ENCODE results near the gene EME2. TPM values are rescaled to one million over a fixed set of nuclear protein-coding genes. Genes with fewer than 3 reads are reported as not detected.
A peak's percentile ranks its signal among the peaks of the same experiment; 100 is the strongest.

Gene EME2
- total and polyA plus RNA-seq, 10 donors, result 5.1 to 41.3 (median 27.4) TPM

DNA sequence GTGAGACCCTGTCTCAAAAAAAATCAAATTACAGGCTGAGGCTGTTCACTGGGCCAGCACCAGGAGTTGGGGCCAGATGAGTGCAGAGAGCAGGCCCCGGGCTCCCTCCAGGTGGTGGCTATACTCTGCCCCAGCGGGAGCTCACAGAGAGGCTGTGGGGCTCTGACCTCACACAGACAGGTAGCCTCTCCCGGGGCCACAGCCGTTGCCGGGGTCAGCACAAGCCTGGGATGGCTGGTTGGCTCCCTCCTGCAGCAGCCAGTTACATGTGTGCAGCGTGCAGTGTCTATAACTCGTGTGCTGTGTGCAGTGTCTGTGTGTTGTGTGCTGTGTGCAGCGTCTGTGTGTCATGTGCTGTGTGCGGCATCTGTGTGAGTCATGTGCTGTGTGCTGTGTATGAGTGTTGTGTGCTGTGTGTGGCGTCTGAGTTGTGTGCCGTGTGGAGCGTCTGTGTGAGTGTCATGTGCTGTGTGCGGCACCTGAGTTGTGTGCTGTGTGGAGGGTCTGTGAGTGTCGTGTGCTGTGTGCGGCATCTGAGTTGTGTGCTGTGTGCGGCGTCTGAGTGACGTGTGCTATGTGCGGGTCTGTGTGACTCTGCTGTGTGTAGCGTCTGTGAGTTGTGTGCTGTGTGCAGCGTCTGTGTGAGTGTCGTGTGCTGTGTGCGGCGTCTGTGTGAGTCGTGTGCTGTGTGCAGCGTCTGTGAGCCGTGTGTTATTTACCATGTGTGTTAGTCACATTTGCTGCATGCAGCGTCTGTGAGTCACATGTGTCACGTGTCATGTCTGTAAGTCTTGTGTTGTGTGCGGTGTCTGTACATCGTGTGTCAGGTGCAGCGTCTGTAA lies 45.7 kb upstream of the EME2 start:
- 94 to 97% (median 96%) methylated on average over 31 to 32 of the region's 32 CpGs for WGBS, 5 donors
- intact Hi-C loops (cut with DNase I; ENCODE audit: low total_unique reads), result no loop called here
- H3K27ac ChIP-seq, result no peak overlapping the region
- no peaks in the 10 kb centered on the region for H3K27me3 ChIP-seq (replicated peaks in 1 of 7)
- H3K36me3 ChIP-seq, result peaks cover 0 to 78% (median 49%) of the 10 kb centered on the region in 6 donors
- TF ChIP-seq POLR2AphosphoS5 (IDR thresholded peaks at IDR 0.05), result peak in 1 of 3 donors; percentile 17
- TF ChIP-seq POLR2A (IDR thresholded peaks at IDR 0.05), result no peak
- H3K4me3 ChIP-seq, result no peak overlapping the region
- no peak for DNase-seq
- H3K9me3 ChIP-seq, result no peaks in the 10 kb centered on the region
- peaks cover 15 to 60% (median 29%) of the 10 kb centered on the region in 6 donors for H3K4me1 ChIP-seq

DNA sequence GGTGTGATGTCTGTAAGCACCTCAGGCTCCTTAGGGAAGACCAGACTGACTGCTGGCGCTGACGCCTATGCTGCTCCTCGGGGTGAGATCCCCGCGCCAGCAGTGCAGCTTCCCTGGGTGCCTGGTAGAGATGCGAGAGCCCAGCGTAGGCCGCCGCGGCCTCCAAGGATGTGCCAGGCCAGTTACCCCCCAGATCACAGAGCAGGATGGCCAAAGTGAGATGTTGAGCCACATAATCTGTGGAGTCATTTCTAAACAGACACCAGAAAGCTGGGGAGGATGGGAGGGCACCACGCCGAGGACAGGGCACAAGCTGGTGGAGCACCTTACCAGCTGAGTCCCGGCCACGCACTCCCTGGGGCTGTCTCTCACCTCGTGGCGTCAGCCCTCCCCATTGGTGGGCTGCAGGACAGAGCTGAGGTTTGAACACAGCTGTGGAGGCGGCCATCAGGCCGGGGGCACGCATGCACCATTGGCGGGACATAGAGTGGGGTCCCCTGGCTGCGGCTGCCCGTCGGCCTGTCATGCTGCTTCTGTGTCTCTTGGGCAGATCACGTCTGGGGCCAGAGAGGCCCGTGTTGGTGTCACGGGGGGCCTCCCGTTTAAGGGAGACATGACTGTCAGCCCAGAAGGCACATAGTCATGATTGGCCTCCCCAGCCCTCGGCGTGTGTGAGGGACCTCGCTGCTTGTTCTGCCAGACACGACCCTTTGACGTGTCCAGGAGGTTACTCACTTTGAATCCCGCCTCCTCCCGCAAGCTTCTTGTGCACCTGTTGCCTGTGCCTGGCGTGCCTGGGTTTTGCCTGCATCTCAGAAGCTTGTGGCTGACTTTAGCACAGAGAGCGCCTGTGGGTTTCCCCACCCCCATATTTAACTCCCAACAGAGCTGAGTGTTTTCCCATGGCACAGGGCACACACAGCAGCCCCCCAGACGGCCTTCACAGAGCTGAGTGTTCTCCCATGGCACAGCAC lies 44.7 kb upstream of the EME2 start:
- no peak overlapping the region for H3K4me3 ChIP-seq
- H3K27me3 ChIP-seq (replicated peaks in 1 of 7), result no peaks in the 10 kb centered on the region
- intact Hi-C loops (cut with DNase I; ENCODE audit: low total_unique reads), result no loop called here
- H3K4me1 ChIP-seq, result peaks cover 4 to 49% (median 18%) of the 10 kb centered on the region in 6 donors
- no peak overlapping the region for H3K27ac ChIP-seq
- peaks cover 0 to 89% (median 60%) of the 10 kb centered on the region in 6 donors for H3K36me3 ChIP-seq
- DNase-seq, result no peak
- peak in 1 of 3 donors; percentile 25 for TF ChIP-seq POLR2AphosphoS5 (IDR thresholded peaks at IDR 0.05)
- TF ChIP-seq, protein P1, sequence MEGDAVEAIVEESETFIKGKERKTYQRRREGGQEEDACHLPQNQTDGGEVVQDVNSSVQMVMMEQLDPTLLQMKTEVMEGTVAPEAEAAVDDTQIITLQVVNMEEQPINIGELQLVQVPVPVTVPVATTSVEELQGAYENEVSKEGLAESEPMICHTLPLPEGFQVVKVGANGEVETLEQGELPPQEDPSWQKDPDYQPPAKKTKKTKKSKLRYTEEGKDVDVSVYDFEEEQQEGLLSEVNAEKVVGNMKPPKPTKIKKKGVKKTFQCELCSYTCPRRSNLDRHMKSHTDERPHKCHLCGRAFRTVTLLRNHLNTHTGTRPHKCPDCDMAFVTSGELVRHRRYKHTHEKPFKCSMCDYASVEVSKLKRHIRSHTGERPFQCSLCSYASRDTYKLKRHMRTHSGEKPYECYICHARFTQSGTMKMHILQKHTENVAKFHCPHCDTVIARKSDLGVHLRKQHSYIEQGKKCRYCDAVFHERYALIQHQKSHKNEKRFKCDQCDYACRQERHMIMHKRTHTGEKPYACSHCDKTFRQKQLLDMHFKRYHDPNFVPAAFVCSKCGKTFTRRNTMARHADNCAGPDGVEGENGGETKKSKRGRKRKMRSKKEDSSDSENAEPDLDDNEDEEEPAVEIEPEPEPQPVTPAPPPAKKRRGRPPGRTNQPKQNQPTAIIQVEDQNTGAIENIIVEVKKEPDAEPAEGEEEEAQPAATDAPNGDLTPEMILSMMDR (IDR thresholded peaks at IDR 0.05 in 8 of 11, conservative IDR thresholded peaks at IDR 0.05 in 3 of 11), result no peak
- WGBS, 5 donors, result 76 to 95% (median 93%) methylated on average over 9 to 37 of the region's 37 CpGs
- no peaks in the 10 kb centered on the region for H3K9me3 ChIP-seq

DNA sequence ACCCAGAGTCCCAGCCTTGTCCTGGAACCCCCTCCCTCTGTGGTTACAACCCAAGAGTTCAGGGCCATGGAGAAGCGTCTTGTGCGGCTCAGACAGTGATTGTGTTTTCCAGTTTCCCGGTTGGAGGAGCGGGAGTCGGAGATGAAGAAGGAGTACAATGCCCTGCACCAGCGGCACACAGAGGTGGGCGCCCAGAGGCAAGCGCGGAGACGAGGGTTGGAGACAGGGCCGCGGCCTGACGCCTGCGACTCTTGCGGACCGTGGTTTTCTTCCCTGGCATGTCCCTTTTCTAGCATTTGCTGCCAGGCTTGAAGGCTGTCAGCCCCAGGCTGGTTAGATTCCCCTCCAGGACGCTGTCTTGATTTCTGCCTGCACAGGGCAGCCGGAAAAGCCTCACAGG lies 43.6 kb upstream of the EME2 start:
- TF ChIP-seq, protein P1 (IDR thresholded peaks at IDR 0.05 in 8 of 11, conservative IDR thresholded peaks at IDR 0.05 in 3 of 11), result no peak
- TF ChIP-seq POLR2AphosphoS5 (IDR thresholded peaks at IDR 0.05) (peak in 1 of 3 donors; percentile 23), POLR2A (IDR thresholded peaks at IDR 0.05) (no peak)
- no peak for DNase-seq
- H3K27ac ChIP-seq, result no peak overlapping the region

DNA sequence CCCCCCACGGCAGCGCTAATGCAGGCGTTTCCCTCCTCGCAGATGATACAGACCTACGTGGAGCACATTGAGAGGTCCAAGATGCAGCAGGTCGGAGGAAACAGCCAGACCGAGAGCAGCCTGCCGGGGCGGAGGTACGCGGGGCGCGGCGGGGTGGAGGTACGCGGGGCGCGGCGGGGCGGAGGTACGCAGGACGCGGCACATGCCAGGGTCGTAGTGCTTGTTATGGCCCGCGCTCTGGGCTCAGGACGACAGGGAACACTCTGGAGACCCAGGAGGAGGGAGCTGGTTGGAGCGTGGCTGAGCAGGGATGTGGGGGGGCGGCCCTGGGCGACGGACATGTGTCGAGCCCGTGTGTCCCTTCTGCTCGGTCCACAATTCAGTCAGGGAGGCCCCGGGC lies 43.2 kb upstream of the EME2 start:
- no peak for DNase-seq
- Histone ChIP-seq H3K27ac (no peak overlapping the region), H3K9me3 (no peaks in the 10 kb centered on the region), H3K36me3 (peaks cover 0 to 100% (median 74%) of the 10 kb centered on the region in 6 donors), H3K27me3 (replicated peaks in 1 of 7) (no peaks in the 10 kb centered on the region), H3K4me3 (no peak overlapping the region), H3K4me1 (peaks cover 0 to 34% (median 5%) of the 10 kb centered on the region in 6 donors)
- TF ChIP-seq POLR2AphosphoS5 (IDR thresholded peaks at IDR 0.05) (peak in 1 of 3 donors; percentile 21), POLR2A (IDR thresholded peaks at IDR 0.05) (no peak)
- WGBS, 5 donors, result 94 to 96% (median 95%) methylated on average over 32 to 35 of the region's 35 CpGs
- intact Hi-C loops (cut with DNase I; ENCODE audit: low total_unique reads), result no loop called here

More for the DNA sequence above, 43.6 kb upstream of the EME2 start:
- H3K9me3 ChIP-seq, result no peaks in the 10 kb centered on the region
- intact Hi-C loops (cut with DNase I; ENCODE audit: low total_unique reads), result no loop called here
- H3K36me3 ChIP-seq, result peaks cover 0 to 99% (median 71%) of the 10 kb centered on the region in 6 donors
- no peaks in the 10 kb centered on the region for H3K27me3 ChIP-seq (replicated peaks in 1 of 7)
- H3K4me1 ChIP-seq, result peaks cover 0 to 39% (median 8%) of the 10 kb centered on the region in 6 donors
- 94 to 98% (median 95%) methylated on average over 14 to 18 of the region's 18 CpGs for WGBS, 5 donors
- no peak overlapping the region for H3K4me3 ChIP-seq

Data from spleen (tissue), 11 donors.